GM18498 (cell line): Measurements from ENCODE around the gene PRR30.

Experiments
- ATAC-seq: cut with Tn5 transposase; IDR thresholded peaks from one replicate; pipeline ENCODE4 v1.9.1; 2021; ENCODE audit warnings: mild to moderate bottlenecking, moderate library complexity; ENCODE audit not compliant: unreplicated experiment

PRR30 gene

GRCh38 chr2:27155069-27155520, 15.9 kb upstream of the PRR30 start:
- ATAC-seq, result no peak

DNA sequence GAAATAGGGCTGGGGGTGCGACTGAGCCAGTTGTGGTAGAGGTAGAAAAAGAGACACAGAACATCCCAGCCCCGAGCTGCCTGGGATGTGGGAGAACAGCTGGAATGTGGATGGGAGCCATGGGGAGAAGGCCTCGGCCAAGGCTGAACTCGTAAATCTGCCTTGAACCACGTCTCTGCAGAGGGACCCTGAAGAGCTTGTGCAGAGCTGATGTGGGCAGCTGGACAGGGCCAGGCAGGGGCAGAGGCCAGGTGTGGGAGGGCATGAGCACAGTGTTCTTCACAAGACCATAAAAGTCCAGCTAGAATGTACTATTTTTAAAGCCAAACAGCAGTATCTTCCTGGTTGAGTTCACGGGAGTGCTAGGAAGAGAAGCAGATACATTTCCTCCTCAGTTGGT, 15.3 kb upstream of the PRR30 start:
- ATAC-seq, result no peak

DNA sequence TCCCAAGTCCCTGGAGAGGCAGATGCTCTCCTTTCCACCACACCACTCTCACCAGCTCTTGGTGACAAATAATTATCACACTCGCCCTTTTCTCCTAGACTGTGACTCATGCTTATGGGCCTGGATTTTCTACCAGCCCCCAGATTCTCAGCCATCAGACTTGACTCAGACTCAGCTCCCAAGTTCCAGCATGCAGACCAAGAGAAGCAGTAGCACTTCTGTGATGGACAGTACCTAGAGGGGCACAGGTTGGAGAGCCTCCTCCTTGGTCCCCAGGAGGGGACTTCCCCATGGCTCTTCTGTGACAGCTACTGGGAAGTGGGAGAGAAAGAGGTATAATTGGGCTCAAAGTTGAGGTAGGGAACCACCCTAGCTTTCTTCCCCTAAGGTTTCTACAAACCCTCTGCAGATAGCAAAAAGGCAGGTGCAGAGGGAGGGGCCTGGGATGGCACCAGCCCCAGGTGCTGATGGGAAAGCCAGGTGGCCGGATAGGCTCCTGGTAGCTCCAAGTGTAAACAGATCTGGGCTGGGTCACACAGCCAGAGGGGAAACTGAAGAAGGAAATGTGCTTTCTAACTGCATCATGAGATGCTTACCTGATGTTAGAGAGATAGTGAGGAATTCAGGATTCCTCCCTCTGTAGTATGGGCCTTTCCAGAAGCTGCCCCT, 13.7 kb upstream of the PRR30 start:
- ATAC-seq, result no peak

DNA sequence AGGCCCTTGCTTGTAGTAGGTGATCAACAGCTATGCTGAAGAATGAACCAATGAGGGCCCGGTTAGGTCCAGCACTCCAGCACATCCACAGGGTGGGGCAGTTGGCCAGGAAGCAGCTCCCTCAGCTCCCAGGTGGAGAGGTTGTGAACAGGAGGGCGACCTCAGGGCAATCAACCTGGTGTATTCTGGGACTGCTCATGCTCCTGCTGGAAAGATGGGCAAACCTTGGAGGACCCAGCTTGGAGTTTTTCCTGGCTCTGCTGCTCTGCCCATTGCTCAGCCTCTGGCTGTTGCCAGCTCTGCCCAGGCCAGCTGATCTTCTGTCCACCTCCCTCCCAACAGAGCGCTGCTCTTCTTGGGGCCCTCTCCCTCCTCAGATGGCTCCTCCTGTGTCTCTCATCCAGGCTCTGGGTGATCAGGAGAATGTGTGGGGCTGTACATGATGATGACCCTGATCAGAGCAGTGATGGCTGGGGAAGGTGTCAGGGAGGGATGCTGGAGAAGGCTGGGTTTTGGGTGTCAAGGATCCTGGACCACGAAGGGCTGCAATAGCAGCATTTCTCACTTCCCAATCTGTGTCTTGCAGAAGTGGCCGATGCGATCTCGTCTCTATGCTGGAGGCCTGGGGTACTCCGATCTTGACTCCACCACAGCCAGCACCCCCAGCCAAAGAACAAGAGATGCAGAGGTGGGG, 13.0 kb upstream of the PRR30 start:
- ATAC-seq, result no peak

DNA sequence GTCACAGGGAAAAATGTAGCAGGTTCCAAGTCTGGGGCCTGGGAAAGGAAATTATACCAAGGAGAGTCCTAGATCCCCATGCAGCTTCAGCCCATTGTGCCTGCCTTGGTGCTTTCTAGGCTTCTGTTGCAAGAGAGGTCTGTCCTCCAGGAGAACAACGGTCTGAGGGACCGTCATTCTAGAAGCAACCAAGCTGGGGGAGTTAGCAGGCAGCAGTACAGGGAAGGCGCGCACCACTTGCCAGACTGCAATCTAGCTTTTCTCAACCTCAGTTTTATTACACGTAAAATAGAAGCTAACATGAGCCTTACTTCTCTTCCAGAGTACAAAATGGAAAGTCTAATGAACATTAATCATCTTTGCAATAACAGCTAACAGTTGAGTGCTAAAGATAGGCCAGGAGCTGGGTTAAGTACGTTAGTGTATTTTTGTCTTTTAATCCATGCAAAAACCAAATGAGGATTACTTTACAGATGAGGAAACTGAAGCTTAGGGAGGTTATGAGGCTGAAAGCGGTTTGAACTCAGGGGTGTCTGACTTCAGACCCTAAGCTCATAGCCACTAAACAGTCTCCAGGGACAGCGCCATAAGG, 11.5 kb upstream of the PRR30 start:
- no peak for ATAC-seq

GRCh38 chr2:27149570-27150405, 10.6 kb upstream of the PRR30 start:
- ATAC-seq, result no peak

DNA sequence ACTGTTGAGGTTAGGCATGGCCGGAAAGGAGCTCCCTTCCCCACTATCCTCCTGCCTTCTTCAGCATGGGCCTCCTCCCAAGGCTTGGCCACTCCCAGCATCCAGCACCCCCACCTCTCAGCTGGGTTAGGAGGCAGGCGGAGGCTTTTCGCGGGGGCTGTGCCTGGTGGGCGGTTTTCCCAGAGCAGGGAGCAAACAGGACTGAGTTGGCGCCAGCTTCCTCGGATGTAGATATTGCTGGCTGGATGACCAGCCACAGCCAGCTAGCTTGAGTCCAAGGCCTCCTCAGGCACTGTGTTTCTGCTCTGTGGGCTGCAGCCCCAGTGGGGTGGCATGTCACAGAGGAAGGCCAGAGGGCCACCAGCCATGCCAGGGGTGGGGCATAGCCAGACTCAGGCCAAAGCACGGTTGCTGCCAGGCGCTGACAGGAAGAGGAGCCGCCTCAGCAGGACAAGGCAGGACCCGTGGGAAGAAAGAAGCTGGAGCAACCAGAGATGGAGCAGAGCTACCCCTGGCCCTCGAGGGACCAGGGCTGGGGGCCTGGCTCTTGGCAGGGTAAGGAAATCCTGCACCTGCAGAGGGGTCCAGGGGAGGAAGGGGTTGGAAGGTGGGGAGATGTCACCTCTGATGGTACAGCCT, 9.7 kb upstream of the PRR30 start, which contains the start of gene TCF23:
Gene TCF23, plus strand, starts transcription at position 204 of the 639 bp plus-strand sequence. Its CDS starts 130 bp downstream, at position 334.
- no peak for ATAC-seq

DNA sequence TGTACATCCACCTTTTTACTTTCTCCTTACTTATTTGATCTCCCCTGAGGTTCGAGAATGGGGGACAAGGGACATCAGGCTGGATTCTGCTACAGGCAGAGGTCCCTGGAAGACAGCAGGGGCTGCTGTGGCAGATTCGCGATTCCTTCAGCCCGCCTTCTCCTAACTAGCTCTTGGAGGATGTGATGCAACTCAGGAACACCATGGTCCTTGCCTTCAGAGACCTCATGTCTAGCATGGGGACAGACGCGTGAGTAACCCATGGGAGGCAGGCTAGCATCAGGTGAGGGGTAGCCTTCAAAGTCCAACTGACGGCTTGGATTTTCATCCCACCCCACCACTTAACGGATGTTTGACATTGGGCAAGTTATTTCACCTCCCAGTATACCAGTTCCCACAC, 8.7 kb upstream of the PRR30 start:
- no peak for ATAC-seq

- no peak for ATAC-seq
Observed at GRCh38 chr2:27145682-27146081, 6.5 kb upstream of the PRR30 start.

- ATAC-seq, result no peak
Observed at GRCh38 chr2:27143285-27143684, 4.1 kb upstream of the PRR30 start.

DNA sequence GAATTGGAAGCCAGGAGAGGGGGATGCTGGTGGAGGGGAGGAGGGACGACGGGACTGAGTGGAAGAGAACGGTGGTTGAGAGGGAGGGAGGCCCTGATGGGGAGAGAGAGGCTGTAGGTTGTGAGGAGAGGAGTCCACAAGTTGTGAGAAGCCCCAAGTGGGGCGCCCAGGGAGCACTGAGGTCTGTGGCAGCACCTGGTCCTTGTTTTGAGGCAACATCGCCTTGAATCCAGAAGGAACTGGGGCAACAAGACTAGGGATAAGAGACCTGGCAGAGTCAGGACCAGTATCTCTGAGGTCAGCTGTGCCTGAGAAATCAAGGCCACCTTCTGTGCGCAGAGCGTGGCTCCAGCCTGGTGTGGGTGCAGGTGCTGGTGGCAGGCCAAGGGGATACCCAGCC, 1.1 kb downstream of the PRR30 start:
- ATAC-seq, result no peak

DNA sequence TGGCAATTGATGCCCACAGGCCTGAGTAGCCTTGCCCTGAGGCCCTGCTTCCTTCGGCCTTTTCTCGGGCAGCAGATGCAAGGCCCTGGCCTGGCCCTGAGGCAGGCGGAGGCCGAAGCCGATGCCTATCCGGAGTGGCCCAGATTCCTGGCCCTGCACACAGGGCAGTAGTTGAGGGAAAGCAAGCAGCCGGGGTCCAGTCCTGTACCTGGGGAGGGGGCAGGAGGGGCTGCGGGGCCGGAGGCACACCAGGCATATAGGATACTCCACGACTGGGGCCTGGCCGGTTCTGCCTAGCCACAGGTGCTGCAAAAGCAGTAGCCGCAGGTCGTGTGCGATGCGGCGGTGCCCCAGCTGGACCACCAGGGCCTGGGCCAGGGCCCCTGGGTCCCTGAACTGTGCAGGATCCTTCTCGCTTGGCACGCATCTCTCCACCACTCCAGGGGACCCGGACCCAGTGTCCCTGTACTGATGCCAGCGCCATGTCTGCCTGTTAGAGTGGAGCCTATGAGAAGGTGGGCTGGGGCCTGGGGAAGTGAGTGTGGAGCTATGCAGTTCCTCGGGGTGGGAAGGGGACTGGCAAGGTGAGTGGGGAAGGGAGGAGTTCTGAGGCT, 1.8 kb downstream of the PRR30 start:
- ATAC-seq, result no peak

DNA sequence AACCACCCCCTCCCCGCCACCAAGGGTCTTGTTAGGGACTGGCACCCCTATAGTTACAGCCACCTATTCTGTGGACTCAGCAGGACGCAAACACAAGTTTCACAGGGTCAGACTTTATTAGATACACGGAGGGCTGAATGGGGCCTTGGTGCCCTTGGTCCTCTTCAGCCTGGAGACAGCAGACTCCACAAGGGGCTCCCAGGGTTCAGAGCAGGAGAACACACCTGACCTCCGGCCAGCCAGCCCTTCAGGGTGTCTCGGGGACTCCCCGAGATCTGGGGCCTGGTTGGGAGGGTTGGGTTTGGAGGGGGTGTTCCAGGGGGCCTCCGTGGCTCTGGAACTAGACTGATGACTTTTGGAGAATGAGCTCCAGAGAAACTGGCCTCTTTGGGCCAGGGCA, 2.5 kb downstream of the PRR30 start:
- ATAC-seq, result no peak

- no peak for ATAC-seq
Observed at GRCh38 chr2:27135478-27135955, 3.7 kb downstream of the PRR30 start.

- ATAC-seq, result no peak
Observed at GRCh38 chr2:27134781-27135477, 4.3 kb downstream of the PRR30 start.

DNA sequence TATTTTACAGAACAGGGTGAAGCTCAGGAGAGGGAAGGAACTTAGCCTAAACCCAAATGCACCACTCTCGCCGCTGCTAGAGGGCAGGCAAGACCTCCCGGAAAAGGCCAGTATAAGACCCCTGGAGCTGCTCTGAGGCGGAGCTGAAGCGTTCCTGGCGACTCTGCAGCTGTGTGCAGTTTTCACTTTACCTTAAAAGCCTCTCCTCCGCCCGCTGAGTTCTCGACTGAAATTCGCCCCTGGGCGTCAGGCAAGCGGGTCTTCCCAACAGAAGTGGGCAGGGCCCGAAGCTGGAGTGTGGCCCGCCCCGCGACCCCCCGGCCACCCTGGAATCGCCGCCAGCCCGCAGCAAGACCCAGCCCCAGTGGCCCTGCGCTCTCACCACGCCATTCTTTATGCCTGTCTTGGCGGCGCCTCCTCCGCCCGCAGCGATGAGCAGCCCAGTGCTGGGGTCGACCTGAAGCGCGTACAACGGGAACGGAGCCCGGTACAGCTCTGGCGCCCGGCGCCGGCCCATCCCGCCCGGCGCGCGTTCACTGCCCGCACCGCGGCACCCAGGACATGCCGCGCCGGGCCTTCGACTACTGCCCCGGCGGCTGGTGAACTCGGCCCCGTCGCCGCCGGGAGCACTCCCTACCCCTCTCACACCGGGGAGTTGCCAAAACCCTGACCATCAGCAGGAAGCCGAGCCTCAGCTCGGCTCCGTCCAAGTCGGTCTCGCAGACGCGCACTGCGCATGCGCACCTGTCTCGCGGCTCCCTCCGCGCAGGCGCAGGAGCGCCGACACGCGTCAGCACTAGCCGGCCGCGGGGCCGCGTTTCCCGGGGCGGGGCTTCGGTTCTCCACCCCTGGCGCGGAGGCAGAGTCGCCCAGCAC, 5.1 kb downstream of the PRR30 start, which contains the start of gene PREB:
Gene PREB, minus strand, starts transcription at position 732 of the 876 bp plus-strand sequence. Its CDS starts 215 bp downstream, at position 517.
- peak; percentile 87 for ATAC-seq

- no peak for ATAC-seq
Observed at GRCh38 chr2:27133195-27133875, 5.9 kb downstream of the PRR30 start.

- no peak for ATAC-seq
Observed at GRCh38 chr2:27131429-27131828, 7.8 kb downstream of the PRR30 start.
